Thoracic aorta (tissue), 2 donors: ENCODE data around the gene TOX3. TPM values are rescaled to one million over a fixed set of nuclear protein-coding genes. Genes with fewer than 3 reads are reported as not detected.

ENCODE experiments used
- ATAC-seq: fragments of 150-250 bp; one replicate; pipeline ENCODE4 v1.8.0; 2017; ENCODE audit warnings: low read depth; ENCODE audit not compliant: insufficient number of reproducible peaks, low FRiP score
- DNase-seq: peaks from one replicate; pipeline ENCODE4 v3.0.0-alpha.2; 2020; ENCODE audit warnings: low spot score
- H3K27ac ChIP-seq, 2 donors: fragments of 200-600 bp; sonication (generic); 1 replicate in 1 of 2; 2 replicates in 1 of 2; pipeline ENCODE4 v1.5.1; 2016; ENCODE audit warnings: mild to moderate bottlenecking in 2 of 2, moderate library complexity in 2 of 2
- H3K27me3 ChIP-seq: fragments of 200-600 bp; sonication (generic); replicated peaks from 2 replicates; pipeline ENCODE4 v1.6.0; 2016; ENCODE audit warnings: mild to moderate bottlenecking; ENCODE audit not compliant: insufficient read depth
- H3K36me3 ChIP-seq: fragments of 200-600 bp; sonication (generic); one replicate; pipeline ENCODE4 v1.5.1; 2016
- H3K4me1 ChIP-seq, 2 donors: fragments of 200-600 bp; sonication (generic); 1 replicate in 1 of 2; 2 replicates in 1 of 2; pipeline versions ENCODE4 v1.5.1 to v1.6.0; 2016; ENCODE audit warnings: low read depth in 2 of 2, mild to moderate bottlenecking in 1 of 2; ENCODE audit not compliant: control insufficient read depth in 1 of 2
- H3K4me3 ChIP-seq: fragments of 200-600 bp; sonication (generic); 2 replicates; pipeline ENCODE4 v1.5.1; 2016; ENCODE audit warnings: mild to moderate bottlenecking
- H3K9me3 ChIP-seq: fragments of 200-600 bp; sonication (generic); 2 replicates; pipeline ENCODE4 v1.5.1; 2016
- CTCF ChIP-seq: fragments of 200-600 bp; sonication (generic); IDR thresholded peaks from one replicate; pipeline ENCODE4 v1.5.1; 2019; ENCODE audit warnings: antibody characterized with exemption
- total RNA-seq, 2 donors: library from RNA; depleted of rRNA; stranded (reverse); fragments of >200 nt; gene quantifications; one replicate each; pipeline versions ENCODE4 v1.1.0 to v1.2.3, GENCODE V29; 2016

The TOX3 gene
- total RNA-seq, result not detected

- no peak for DNase-seq
- no peak for ATAC-seq
- no peak within 1 kb of the TSS for H3K27ac ChIP-seq
Measured at GRCh38 chr16:52547004-52547833, at the start of gene TOX3. Gene TOX3, minus strand, starts transcription at chr16:52547143. Its CDS starts 420 bp downstream, at chr16:52546723.

GRCh38 chr16:52592778-52593177 lies 45.8 kb upstream of the TOX3 start:
- ATAC-seq, result no peak
- Histone ChIP-seq H3K36me3 (no peaks in the 10 kb centered on the region), H3K4me3 (no peak overlapping the region), H3K27me3 (no peaks in the 10 kb centered on the region), H3K27ac (no peak overlapping the region), H3K4me1 (no peaks in the 10 kb centered on the region), H3K9me3 (no peaks in the 10 kb centered on the region)
- DNase-seq, result no peak
- TF ChIP-seq CTCF, result no peak

More at GRCh38 chr16:52547004-52547833, at the start of gene TOX3:
- H3K27me3 ChIP-seq, result no peaks in the 10 kb centered on the region
- H3K4me1 ChIP-seq, result peaks cover 12 to 16% of the 10 kb centered on the region in 2 donors
- no peak for TF ChIP-seq CTCF
- H3K36me3 ChIP-seq, result no peaks in the 10 kb centered on the region
- H3K9me3 ChIP-seq, result no peaks in the 10 kb centered on the region
- peak within 1 kb of the TSS; percentile 37 for H3K4me3 ChIP-seq

DNA sequence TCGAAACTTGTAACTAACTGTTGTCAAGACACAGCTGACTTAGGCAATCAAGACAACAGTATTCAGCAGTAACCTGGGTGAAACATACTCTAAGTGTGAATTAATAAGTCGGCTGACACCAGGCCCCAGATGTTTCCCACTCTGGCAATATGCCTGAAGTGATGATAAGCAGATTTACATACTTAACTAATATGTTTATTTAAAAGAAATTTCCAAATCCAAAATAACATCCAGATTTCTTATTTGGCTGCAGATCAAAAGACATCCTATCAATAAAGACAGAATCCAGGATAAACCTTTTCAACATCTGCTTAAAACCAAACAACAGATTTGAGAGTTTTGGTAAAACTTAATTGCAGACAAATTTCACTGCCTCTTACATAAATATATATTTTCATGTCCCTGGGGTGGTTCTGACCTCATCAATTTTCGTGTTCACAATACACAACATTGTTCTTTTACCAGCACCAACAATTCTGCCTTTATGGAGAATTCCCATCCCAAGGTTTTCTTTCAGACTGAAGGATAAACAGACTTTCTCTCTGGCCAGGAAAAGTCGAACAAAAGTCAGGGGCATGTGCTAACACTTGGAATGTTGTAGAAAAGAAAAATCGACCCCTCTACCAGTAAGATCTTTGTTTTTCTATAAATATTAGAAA lies 45.1 kb upstream of the TOX3 start:
- DNase-seq (no peak), ATAC-seq (no peak)
- no peak overlapping the region for H3K4me3 ChIP-seq
- no peaks in the 10 kb centered on the region for H3K4me1 ChIP-seq
- no peaks in the 10 kb centered on the region for H3K36me3 ChIP-seq
- TF ChIP-seq CTCF, result no peak
- H3K27me3 ChIP-seq, result no peaks in the 10 kb centered on the region
- H3K27ac ChIP-seq, result no peak overlapping the region
- H3K9me3 ChIP-seq, result no peaks in the 10 kb centered on the region

- no peak for TF ChIP-seq CTCF
- Histone ChIP-seq H3K9me3 (no peaks in the 10 kb centered on the region), H3K36me3 (no peaks in the 10 kb centered on the region), H3K4me3 (no peak overlapping the region), H3K27me3 (no peaks in the 10 kb centered on the region), H3K27ac (no peak overlapping the region), H3K4me1 (no peaks in the 10 kb centered on the region)
- ATAC-seq (no peak), DNase-seq (no peak)
Measured at GRCh38 chr16:52591471-52591870, 44.5 kb upstream of the TOX3 start.

DNA sequence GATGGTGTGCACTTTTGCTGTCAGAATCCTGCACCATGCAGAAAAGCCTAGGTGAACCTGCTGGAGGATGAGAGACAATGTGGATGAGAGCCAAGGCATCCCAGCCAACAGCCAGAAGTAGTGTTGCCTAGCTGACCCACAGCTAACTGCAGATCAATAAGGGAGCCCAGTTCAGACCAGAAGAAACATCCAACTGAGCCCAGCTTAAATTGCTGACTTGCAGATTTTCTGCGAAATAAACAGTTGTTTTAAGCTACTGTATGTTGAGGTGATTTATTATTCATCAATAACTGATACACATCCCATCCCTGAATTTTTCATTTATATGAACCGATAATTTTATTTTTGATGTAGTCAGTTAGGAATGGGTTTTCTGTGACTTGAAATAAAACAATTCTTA lies 39.2 kb upstream of the TOX3 start:
- Histone ChIP-seq H3K4me3 (no peak overlapping the region), H3K9me3 (no peaks in the 10 kb centered on the region), H3K27ac (no peak overlapping the region), H3K4me1 (no peaks in the 10 kb centered on the region), H3K36me3 (no peaks in the 10 kb centered on the region), H3K27me3 (no peaks in the 10 kb centered on the region)
- TF ChIP-seq CTCF, result no peak
- DNase-seq (no peak), ATAC-seq (no peak)
